PC-9 (cell line): ENCODE data around the gene ZNF219. TPM values are rescaled to one million over a fixed set of nuclear protein-coding genes. Genes with fewer than 3 reads are reported as not detected.
A peak's percentile ranks its signal among the peaks of the same experiment; 100 is the strongest.

ENCODE experiments used
- BruUV-seq: library from RNA; stranded (reverse); fragments of 400-500 nt; replicated peaks from 2 replicates; lab custom pipeline; 2021; lab: Mats Ljungman, UMichigan
- CTCF ChIA-PET: fragments of 300-600 bp; sonication (Branson Sonifier 250); formaldehyde crosslinking; loops from one replicate; lab custom pipeline; 2022; ENCODE audit warnings: antibody characterized with exemption; lab: Charles Lee
- POLR2A ChIA-PET: fragments of 300-600 bp; sonication (Branson Sonifier 250); formaldehyde crosslinking; loops from one replicate; lab custom pipeline; 2022; ENCODE audit warnings: antibody characterized with exemption; ENCODE audit not compliant: unreplicated experiment; lab: Charles Lee
- DNase-seq, 2 experiments: peaks; one replicate each; pipeline versions ENCODE4 v3.0.0 to v3.0.0-alpha.2; 2015 to 2022; ENCODE audit warnings: mixed read lengths in 1 of 2
- H2AFZ ChIP-seq: fragments of 200-600 bp; sonication (generic); 2 replicates; pipeline ENCODE4 v1.8.1; 2017; ENCODE audit warnings: antibody characterized with exemption
- H3F3A ChIP-seq: fragments of 200-600 bp; sonication (generic); 2 replicates; pipeline ENCODE4 v1.8.1; 2017; ENCODE audit warnings: antibody characterized with exemption, mild to moderate bottlenecking, low read depth; ENCODE audit not compliant: insufficient read depth
- H3K27ac ChIP-seq: fragments of 200-600 bp; sonication (generic); 2 replicates; pipeline ENCODE4 v1.6.1; 2016; ENCODE audit warnings: mixed run types
- H3K27me3 ChIP-seq: fragments of 200-600 bp; sonication (generic); 2 replicates; pipeline ENCODE4 v1.6.1; 2016; ENCODE audit warnings: low read depth, mixed run types; ENCODE audit not compliant: insufficient read depth
- H3K36me3 ChIP-seq: fragments of 200-600 bp; sonication (generic); 2 replicates; pipeline ENCODE4 v1.6.1; 2016; ENCODE audit warnings: low read depth, mixed run types
- H3K4me1 ChIP-seq: fragments of 200-600 bp; sonication (generic); replicated peaks from 2 replicates; pipeline ENCODE4 v1.6.1; 2016; ENCODE audit warnings: mixed run types; ENCODE audit not compliant: insufficient read depth
- H3K4me2 ChIP-seq: fragments of 200-600 bp; sonication (generic); 2 replicates; pipeline ENCODE4 v1.6.1; 2017; ENCODE audit warnings: mixed run types
- H3K4me3 ChIP-seq: fragments of 200-600 bp; sonication (generic); 2 replicates; pipeline ENCODE4 v1.6.1; 2016; ENCODE audit warnings: mixed run types
- H3K79me2 ChIP-seq: fragments of 200-600 bp; sonication (generic); 2 replicates; pipeline ENCODE4 v1.6.1; 2017; ENCODE audit warnings: low read depth, mixed run types
- H3K9me2 ChIP-seq: fragments of 200-600 bp; sonication (generic); 2 replicates; pipeline ENCODE4 v1.8.1; 2017; ENCODE audit warnings: mild to moderate bottlenecking; ENCODE audit not compliant: insufficient read depth
- H3K9me3 ChIP-seq: fragments of 200-600 bp; sonication (generic); 2 replicates; pipeline ENCODE4 v1.8.1; 2016; ENCODE audit warnings: low read depth; ENCODE audit not compliant: insufficient read depth
- H4K20me1 ChIP-seq: fragments of 200-600 bp; sonication (generic); 2 replicates; pipeline ENCODE4 v1.8.1; 2017; ENCODE audit not compliant: insufficient read depth
- EZH2 ChIP-seq: fragments of 200-600 bp; sonication (generic); IDR thresholded peaks from 2 replicates; pipeline ENCODE4 v1.8.0; 2017; ENCODE audit warnings: antibody characterized with exemption, low read depth
- intact Hi-C: fragments of 100-400 bp; cut with micrococcal nuclease; formaldehyde crosslinking; loops from one replicate; pipeline ENCODE4 v1.10.0; 2022; ENCODE audit not compliant: unreplicated experiment
- total RNA-seq: library from RNA; stranded (reverse); gene quantifications from 2 replicates; pipeline ENCODE4 v1.2.3, GENCODE V29; 2021
- TF ChIP-seq, protein P1 (sequence below): fragments of 200-600 bp; sonication (generic); conservative IDR thresholded peaks from 2 replicates; pipeline ENCODE4 v1.6.1; 2017; ENCODE audit warnings: mixed run types, antibody characterized with exemption, mild to moderate bottlenecking, moderate library complexity

ZNF219 gene
- total RNA-seq, 1 experiment from 2014 or later: 25.3 TPM

- Histone ChIP-seq H3F3A (no peaks in the 10 kb centered on the region), H3K4me1 (no peaks in the 10 kb centered on the region), H3K27me3 (no peaks in the 10 kb centered on the region), H3K4me3 (no peak within 1 kb of the TSS), H2AFZ (no peak within 1 kb of the TSS), H3K79me2 (no peaks in the 10 kb centered on the region), H4K20me1 (no peaks in the 10 kb centered on the region), H3K4me2 (no peak within 1 kb of the TSS), H3K9me3 (no peaks in the 10 kb centered on the region), H3K36me3 (no peaks in the 10 kb centered on the region), H3K9me2 (no peaks in the 10 kb centered on the region), H3K27ac (no peak within 1 kb of the TSS)
- POLR2A ChIA-PET: no interaction called here
- CTCF ChIA-PET: no interaction called here
- no TSS peak for BruUV-seq
- no peak for TF ChIP-seq EZH2
- TF ChIP-seq, protein P1, sequence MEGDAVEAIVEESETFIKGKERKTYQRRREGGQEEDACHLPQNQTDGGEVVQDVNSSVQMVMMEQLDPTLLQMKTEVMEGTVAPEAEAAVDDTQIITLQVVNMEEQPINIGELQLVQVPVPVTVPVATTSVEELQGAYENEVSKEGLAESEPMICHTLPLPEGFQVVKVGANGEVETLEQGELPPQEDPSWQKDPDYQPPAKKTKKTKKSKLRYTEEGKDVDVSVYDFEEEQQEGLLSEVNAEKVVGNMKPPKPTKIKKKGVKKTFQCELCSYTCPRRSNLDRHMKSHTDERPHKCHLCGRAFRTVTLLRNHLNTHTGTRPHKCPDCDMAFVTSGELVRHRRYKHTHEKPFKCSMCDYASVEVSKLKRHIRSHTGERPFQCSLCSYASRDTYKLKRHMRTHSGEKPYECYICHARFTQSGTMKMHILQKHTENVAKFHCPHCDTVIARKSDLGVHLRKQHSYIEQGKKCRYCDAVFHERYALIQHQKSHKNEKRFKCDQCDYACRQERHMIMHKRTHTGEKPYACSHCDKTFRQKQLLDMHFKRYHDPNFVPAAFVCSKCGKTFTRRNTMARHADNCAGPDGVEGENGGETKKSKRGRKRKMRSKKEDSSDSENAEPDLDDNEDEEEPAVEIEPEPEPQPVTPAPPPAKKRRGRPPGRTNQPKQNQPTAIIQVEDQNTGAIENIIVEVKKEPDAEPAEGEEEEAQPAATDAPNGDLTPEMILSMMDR: no peak; the same call in 1 of the 2 replicates
- peak in 1 of 2 experiments; percentile 36 for DNase-seq
- intact Hi-C loops: no loop called here
Measured at GRCh38 chr14:21057803-21058675, 40.4 kb downstream of the ZNF219 start, which contains the start of gene RNASE8. Gene RNASE8, plus strand, starts transcription at chr14:21057822. Its CDS starts 71 bp downstream, at chr14:21057893.

GRCh38 chr14:21056520-21057163 is 41.8 kb downstream of the ZNF219 start:
- TF ChIP-seq, protein P1: no peak
- TF ChIP-seq EZH2: no peak
- Histone ChIP-seq H3K36me3 (no peaks in the 10 kb centered on the region), H3K9me3 (no peaks in the 10 kb centered on the region), H3K4me1 (no peaks in the 10 kb centered on the region), H3K79me2 (no peaks in the 10 kb centered on the region), H2AFZ (no peak overlapping the region), H3K4me3 (no peak overlapping the region), H3K27ac (no peak overlapping the region), H3K27me3 (no peaks in the 10 kb centered on the region), H3K9me2 (no peaks in the 10 kb centered on the region), H3F3A (no peaks in the 10 kb centered on the region), H4K20me1 (no peaks in the 10 kb centered on the region), H3K4me2 (no peak overlapping the region)
- no peak for DNase-seq
- ChIA-PET CTCF (no interaction called here), POLR2A (no interaction called here)
- intact Hi-C loops: no loop called here
- BruUV-seq: no TSS peak

GRCh38 chr14:21055432-21056117 is 42.9 kb downstream of the ZNF219 start:
- Histone ChIP-seq H3K9me3 (no peaks in the 10 kb centered on the region), H3K4me3 (no peak overlapping the region), H3K27me3 (no peaks in the 10 kb centered on the region), H3K4me1 (no peaks in the 10 kb centered on the region), H3K9me2 (no peaks in the 10 kb centered on the region), H4K20me1 (no peaks in the 10 kb centered on the region), H3F3A (no peaks in the 10 kb centered on the region), H3K79me2 (no peaks in the 10 kb centered on the region), H3K4me2 (no peak overlapping the region), H3K27ac (no peak overlapping the region), H2AFZ (no peak overlapping the region), H3K36me3 (no peaks in the 10 kb centered on the region)
- TF ChIP-seq, protein P1: no peak
- no peak for TF ChIP-seq EZH2
- DNase-seq: no peak
- no TSS peak for BruUV-seq
- ChIA-PET POLR2A (no interaction called here), CTCF (no interaction called here)
- intact Hi-C loops: no loop called here
